Central memory CD8-positive, alpha-beta T cell (primary cell): ENCODE measurements around the gene JDP2.

Source experiments
- ATAC-seq: fragments of 150-1000 bp; cut with Tn5 transposase; replicated peaks from 2 replicates; pipeline ENCODE4 v1.10.0; 2022; ENCODE audit warnings: mild to moderate bottlenecking, moderate FRiP score, moderate number of reproducible peaks; ENCODE audit not compliant: poor library complexity, severe bottlenecking; ENCODE audit errors: extremely low read depth
- DNase-seq, 2 donors: peaks; one replicate each; pipeline ENCODE4 v3.0.0; 2021; ENCODE audit warnings: low spot score in 2 of 2
- H3K27ac Mint-ChIP-seq: one replicate; pipeline ENCODE4 v1.8.0; 2022; ENCODE audit warnings: low read depth, mild to moderate bottlenecking, moderate library complexity, mixed read lengths
- H3K27me3 Mint-ChIP-seq: one replicate; pipeline ENCODE4 v1.8.0; 2022; ENCODE audit warnings: mixed read lengths
- H3K36me3 Mint-ChIP-seq: one replicate; pipeline ENCODE4 v1.8.0; 2022; ENCODE audit warnings: mild to moderate bottlenecking, moderate library complexity, mixed read lengths; ENCODE audit not compliant: insufficient read depth
- H3K4me1 Mint-ChIP-seq: one replicate; pipeline ENCODE4 v1.8.0; 2022; ENCODE audit warnings: mixed read lengths
- H3K4me3 Mint-ChIP-seq: one replicate; pipeline ENCODE4 v1.8.0; 2022; ENCODE audit warnings: mild to moderate bottlenecking, moderate library complexity, mixed read lengths
- H3K9me3 Mint-ChIP-seq: one replicate; pipeline ENCODE4 v1.8.0; 2022; ENCODE audit warnings: mixed read lengths

The JDP2 gene

GRCh38 chr14:75522224-75522982 is 94.6 kb downstream of the JDP2 start, which contains the start of gene BATF:
TSS of gene BATF (plus strand) at chr14:75522469. CDS start at chr14:75522683, 214 bp downstream.
- Mint-ChIP-seq H3K9me3 (no peaks in the 10 kb centered on the region), H3K27ac (peak within 1 kb of the TSS; percentile 95), H3K4me1 (peaks cover 68% of the 10 kb centered on the region), H3K27me3 (no peaks in the 10 kb centered on the region), H3K4me3 (peak within 1 kb of the TSS; percentile 99), H3K36me3 (peaks cover 24% of the 10 kb centered on the region)
- peak in 1 of 2 donors; percentile 53 for DNase-seq
- ATAC-seq = peak; percentile 83

GRCh38 chr14:75522983-75523318 is 95.1 kb downstream of the JDP2 start:
- Mint-ChIP-seq H3K9me3 (no peaks in the 10 kb centered on the region), H3K27me3 (no peaks in the 10 kb centered on the region), H3K4me1 (peaks cover 72% of the 10 kb centered on the region), H3K4me3 (peak overlapping the region; percentile 99), H3K27ac (peak overlapping the region; percentile 95), H3K36me3 (peaks cover 25% of the 10 kb centered on the region)
- no peak for DNase-seq
- ATAC-seq = no peak
